HL-60 (cell line): Measurements from ENCODE around the gene PKIB.
"Not testable (repeated sequence)": the region's sequence is repeated elsewhere in the genome, so short reads cannot be mapped to it uniquely, and the experiment has no call there.

Source experiments
- DNase-seq, 2 experiments: peaks; one replicate each; pipeline ENCODE4 v3.0.0-alpha.2; 2010 to 2020; ENCODE audit warnings: low read depth in 1 of 2, low spot score in 1 of 2
- H3K27ac ChIP-seq: fragments of 250-450 bp; sonication (Bioruptor Pico); replicated peaks from 2 replicates; pipeline ENCODE4 v1.5.1; 2020; ENCODE audit warnings: mild to moderate bottlenecking, moderate library complexity
- H3K27me3 ChIP-seq: fragments of 250-450 bp; sonication (Bioruptor Pico); 2 replicates; pipeline ENCODE4 v1.5.1; 2021; ENCODE audit warnings: mild to moderate bottlenecking, moderate library complexity; ENCODE audit not compliant: insufficient read depth, poor library complexity, severe bottlenecking
- H3K4me3 ChIP-seq: replicated peaks from 2 replicates; pipeline ENCODE4 v1.5.1; 2011; ENCODE audit warnings: mild to moderate bottlenecking, control low read depth, low read length; ENCODE audit not compliant: insufficient read depth
- GABPA ChIP-seq: IDR thresholded peaks from 2 replicates; pipeline ENCODE4 v1.6.1; 2012; ENCODE audit warnings: low read depth
- POLR2AphosphoS5 ChIP-seq: IDR thresholded peaks from 2 replicates; pipeline ENCODE4 v1.6.1; 2012; ENCODE audit warnings: low read depth
- SPI1 ChIP-seq: IDR thresholded peaks from 2 replicates; pipeline ENCODE4 v1.6.1; 2012; ENCODE audit warnings: low read depth, mild to moderate bottlenecking, borderline replicate concordance
- TF ChIP-seq, protein P1 (sequence below): IDR thresholded peaks from one replicate; pipeline ENCODE4 v1.5.1; 2011; ENCODE audit warnings: low read length, control low read depth, inconsistent platforms; ENCODE audit not compliant: insufficient read depth
- TF ChIP-seq, protein P2 (sequence below): IDR thresholded peaks from 2 replicates; pipeline ENCODE4 v1.6.1; 2012; ENCODE audit warnings: low read depth; ENCODE audit not compliant: insufficient replicate concordance

The PKIB gene

DNA sequence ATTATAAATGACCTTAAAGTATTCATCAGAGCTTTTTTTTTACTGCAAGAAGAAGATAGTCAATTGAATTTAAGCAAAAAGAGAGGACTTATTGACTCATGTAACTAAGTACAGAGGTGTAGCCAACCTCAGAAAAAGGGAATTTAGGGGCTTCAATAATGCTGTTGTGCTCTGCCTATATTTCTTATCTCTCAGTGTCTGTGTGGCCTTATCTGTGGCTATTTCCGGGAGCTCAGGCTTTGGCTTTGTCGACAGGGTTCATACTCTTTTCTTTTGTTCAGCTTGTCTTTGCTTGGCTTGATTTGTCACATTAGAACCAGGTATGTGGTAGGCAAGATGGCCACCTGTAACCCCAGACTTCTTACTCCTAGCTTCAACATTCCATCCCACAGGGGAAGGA lies 130.7 kb downstream of the PKIB start:
- no peak for DNase-seq
- H3K4me3 ChIP-seq, result no peak overlapping the region
- peaks cover 3% of the 10 kb centered on the region for H3K27me3 ChIP-seq
- TF ChIP-seq SPI1, result no peak
- TF ChIP-seq GABPA, result no peak
- TF ChIP-seq, protein P1, sequence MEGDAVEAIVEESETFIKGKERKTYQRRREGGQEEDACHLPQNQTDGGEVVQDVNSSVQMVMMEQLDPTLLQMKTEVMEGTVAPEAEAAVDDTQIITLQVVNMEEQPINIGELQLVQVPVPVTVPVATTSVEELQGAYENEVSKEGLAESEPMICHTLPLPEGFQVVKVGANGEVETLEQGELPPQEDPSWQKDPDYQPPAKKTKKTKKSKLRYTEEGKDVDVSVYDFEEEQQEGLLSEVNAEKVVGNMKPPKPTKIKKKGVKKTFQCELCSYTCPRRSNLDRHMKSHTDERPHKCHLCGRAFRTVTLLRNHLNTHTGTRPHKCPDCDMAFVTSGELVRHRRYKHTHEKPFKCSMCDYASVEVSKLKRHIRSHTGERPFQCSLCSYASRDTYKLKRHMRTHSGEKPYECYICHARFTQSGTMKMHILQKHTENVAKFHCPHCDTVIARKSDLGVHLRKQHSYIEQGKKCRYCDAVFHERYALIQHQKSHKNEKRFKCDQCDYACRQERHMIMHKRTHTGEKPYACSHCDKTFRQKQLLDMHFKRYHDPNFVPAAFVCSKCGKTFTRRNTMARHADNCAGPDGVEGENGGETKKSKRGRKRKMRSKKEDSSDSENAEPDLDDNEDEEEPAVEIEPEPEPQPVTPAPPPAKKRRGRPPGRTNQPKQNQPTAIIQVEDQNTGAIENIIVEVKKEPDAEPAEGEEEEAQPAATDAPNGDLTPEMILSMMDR, result no peak
- TF ChIP-seq POLR2AphosphoS5, result no peak
- TF ChIP-seq, protein P2, sequence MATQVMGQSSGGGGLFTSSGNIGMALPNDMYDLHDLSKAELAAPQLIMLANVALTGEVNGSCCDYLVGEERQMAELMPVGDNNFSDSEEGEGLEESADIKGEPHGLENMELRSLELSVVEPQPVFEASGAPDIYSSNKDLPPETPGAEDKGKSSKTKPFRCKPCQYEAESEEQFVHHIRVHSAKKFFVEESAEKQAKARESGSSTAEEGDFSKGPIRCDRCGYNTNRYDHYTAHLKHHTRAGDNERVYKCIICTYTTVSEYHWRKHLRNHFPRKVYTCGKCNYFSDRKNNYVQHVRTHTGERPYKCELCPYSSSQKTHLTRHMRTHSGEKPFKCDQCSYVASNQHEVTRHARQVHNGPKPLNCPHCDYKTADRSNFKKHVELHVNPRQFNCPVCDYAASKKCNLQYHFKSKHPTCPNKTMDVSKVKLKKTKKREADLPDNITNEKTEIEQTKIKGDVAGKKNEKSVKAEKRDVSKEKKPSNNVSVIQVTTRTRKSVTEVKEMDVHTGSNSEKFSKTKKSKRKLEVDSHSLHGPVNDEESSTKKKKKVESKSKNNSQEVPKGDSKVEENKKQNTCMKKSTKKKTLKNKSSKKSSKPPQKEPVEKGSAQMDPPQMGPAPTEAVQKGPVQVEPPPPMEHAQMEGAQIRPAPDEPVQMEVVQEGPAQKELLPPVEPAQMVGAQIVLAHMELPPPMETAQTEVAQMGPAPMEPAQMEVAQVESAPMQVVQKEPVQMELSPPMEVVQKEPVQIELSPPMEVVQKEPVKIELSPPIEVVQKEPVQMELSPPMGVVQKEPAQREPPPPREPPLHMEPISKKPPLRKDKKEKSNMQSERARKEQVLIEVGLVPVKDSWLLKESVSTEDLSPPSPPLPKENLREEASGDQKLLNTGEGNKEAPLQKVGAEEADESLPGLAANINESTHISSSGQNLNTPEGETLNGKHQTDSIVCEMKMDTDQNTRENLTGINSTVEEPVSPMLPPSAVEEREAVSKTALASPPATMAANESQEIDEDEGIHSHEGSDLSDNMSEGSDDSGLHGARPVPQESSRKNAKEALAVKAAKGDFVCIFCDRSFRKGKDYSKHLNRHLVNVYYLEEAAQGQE, result no peak
- H3K27ac ChIP-seq, result no peak overlapping the region

DNA sequence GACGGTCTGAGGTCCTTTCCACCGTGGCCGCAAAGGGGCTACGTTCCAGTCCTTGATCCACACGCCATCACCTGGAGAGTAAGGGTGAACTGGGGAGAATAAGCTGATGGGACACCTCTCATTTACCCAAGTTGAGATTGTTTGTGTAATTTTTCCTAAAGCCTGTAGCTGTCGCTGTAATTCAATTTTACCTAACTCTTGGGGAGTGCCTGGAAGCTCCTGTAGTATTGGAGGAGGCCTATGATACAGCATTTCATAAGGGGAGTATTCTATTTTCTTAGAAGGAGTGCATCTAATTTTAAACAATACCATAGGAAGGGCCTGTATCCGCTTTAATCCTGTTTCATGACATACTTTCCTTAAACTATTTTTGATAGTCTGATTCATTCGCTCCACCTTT lies 134.0 kb downstream of the PKIB start:
- H3K27me3 ChIP-seq, DNase-seq, H3K27ac ChIP-seq, H3K4me3 ChIP-seq: not testable (repeated sequence)

DNA sequence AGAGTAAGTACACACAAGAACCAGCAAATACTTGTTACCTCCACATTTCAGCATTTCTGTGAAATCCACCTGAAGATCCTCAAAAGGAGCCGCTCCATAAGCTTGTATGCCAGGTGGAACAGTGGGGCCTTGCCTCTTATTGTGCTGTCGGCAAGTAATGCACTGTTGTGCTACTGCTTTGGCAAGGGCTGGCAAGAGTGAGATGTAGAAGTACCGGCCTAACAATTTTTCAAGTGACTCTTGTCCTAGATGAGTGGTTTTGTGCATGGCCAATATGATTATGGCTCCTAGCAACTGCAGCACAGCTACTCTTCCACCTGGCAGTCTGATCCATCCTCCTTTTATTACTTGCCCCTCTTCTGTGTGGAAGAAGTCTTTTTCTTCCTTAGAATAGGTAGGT lies 134.7 kb downstream of the PKIB start:
- H3K4me3 ChIP-seq, H3K27me3 ChIP-seq, DNase-seq, H3K27ac ChIP-seq: not testable (repeated sequence)

DNA sequence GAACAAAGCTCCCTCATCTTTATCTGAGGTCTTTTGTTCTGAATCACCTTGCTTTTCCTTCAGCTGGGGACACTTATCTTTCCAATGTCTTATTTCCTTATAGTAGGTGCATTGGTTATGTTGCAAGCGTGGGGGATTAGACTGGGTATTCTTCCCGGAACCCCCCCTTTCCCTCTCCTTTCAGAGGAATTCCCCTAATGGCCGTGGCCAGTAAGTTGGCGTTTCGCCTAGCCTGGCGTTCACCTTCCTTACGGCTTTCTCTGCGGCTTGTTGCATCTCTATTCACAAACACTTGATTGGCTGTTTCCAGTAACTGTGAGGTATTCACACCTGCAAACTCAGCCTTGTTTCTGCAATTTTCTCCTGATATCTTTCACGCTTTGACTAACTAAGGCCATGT lies 136.5 kb downstream of the PKIB start:
- DNase-seq, result no peak
- no peaks in the 10 kb centered on the region for H3K27me3 ChIP-seq
- TF ChIP-seq SPI1 (no peak), POLR2AphosphoS5 (no peak), GABPA (no peak)
- TF ChIP-seq, protein P2, result no peak
- TF ChIP-seq, protein P1, result no peak
- H3K27ac ChIP-seq, result no peak overlapping the region
- no peak overlapping the region for H3K4me3 ChIP-seq

DNA sequence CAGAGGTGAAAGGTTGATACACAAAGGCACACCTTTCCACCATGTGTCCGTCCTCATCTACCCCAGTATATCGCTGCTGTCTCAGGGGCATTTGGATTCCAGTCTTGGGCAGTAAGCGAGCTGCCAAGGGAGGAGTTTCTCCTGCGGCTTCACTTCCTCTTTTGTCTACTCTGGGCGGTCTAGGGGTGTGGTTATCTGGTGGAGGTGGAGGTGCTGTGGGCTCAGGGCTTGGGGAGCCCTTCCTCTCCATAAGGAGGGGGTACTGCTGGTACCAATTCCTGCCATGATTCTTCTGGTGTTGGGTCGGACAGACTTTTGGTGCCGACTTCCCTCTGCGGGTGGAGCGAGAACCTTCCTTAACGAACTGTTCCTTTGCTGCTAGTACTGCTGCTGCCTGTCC lies 137.4 kb downstream of the PKIB start:
- TF ChIP-seq, protein P1, result no peak
- no peak for TF ChIP-seq POLR2AphosphoS5
- TF ChIP-seq, protein P2, result no peak
- peak; percentile 97 for TF ChIP-seq SPI1
- DNase-seq, result peak in 1 of 2 experiments; percentile 69
- no peak overlapping the region for H3K27ac ChIP-seq
- no peaks in the 10 kb centered on the region for H3K27me3 ChIP-seq
- no peak overlapping the region for H3K4me3 ChIP-seq

DNA sequence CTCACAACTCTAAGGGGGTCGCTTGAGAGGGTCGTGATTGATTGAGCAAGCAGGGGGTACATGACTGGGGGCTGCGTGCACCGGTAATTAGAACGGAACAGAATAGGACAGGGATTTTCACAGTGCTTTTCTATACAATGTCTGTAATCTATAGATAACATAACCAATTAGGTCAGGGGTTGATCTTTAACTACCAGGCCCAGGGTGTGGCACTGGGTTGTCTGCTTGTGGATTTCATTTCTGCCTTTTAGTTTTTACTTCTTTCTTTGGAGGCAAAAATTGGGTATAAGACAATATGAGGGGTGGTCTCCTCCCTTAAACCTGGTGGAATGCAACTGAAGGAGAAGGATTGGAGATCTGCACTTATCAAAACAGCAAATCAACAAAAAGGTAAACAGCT lies 138.7 kb downstream of the PKIB start:
- not testable (repeated sequence) for H3K4me3 ChIP-seq, DNase-seq, H3K27ac ChIP-seq, H3K27me3 ChIP-seq
